ENCODE results near the gene ATP8A1.

GRCh38 chr4:42558156-42558555, 98.7 kb downstream of the ATP8A1 start:
- no peak for TF ChIP-seq EZH2 (IDR thresholded peaks at IDR 0.05; ENCODE audit: borderline replicate concordance, insufficient read depth, low read length, poor library complexity, severe bottlenecking)
- TF ChIP-seq, protein P1, sequence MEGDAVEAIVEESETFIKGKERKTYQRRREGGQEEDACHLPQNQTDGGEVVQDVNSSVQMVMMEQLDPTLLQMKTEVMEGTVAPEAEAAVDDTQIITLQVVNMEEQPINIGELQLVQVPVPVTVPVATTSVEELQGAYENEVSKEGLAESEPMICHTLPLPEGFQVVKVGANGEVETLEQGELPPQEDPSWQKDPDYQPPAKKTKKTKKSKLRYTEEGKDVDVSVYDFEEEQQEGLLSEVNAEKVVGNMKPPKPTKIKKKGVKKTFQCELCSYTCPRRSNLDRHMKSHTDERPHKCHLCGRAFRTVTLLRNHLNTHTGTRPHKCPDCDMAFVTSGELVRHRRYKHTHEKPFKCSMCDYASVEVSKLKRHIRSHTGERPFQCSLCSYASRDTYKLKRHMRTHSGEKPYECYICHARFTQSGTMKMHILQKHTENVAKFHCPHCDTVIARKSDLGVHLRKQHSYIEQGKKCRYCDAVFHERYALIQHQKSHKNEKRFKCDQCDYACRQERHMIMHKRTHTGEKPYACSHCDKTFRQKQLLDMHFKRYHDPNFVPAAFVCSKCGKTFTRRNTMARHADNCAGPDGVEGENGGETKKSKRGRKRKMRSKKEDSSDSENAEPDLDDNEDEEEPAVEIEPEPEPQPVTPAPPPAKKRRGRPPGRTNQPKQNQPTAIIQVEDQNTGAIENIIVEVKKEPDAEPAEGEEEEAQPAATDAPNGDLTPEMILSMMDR (IDR thresholded peaks at IDR 0.05; ENCODE audit: poor library complexity, severe bottlenecking): no peak
- TF ChIP-seq MXI1 (conservative IDR thresholded peaks at IDR 0.05; ENCODE audit: poor library complexity, severe bottlenecking): no peak
- no peak for TF ChIP-seq POLR2AphosphoS5 (IDR thresholded peaks at IDR 0.05)
- TF ChIP-seq EP300 (conservative IDR thresholded peaks at IDR 0.05; ENCODE audit: poor library complexity, severe bottlenecking): no peak
- no peak for TF ChIP-seq RAD21 (conservative IDR thresholded peaks at IDR 0.05)
- TF ChIP-seq TAF1 (IDR thresholded peaks at IDR 0.05; ENCODE audit: low read depth): no peak
- TF ChIP-seq REST (IDR thresholded peaks at IDR 0.05; ENCODE audit: borderline replicate concordance): no peak
